Cardiac muscle cell (in vitro differentiated cells and primary cell): ENCODE results near the gene TEKT5. TPM values are rescaled to one million over a fixed set of nuclear protein-coding genes. Genes with fewer than 3 reads are reported as not detected.

Experiments used
- DNase-seq, 2 donors: peaks; one replicate each; pipeline versions ENCODE4 v3.0.0 to v3.0.0-alpha.2; 2010 to 2017; ENCODE audit warnings: low read depth in 1 of 2, low spot score in 1 of 2
- H3K27ac ChIP-seq: fragments of 200-600 bp; sonication (generic); 2 replicates; pipeline ENCODE4 v1.5.1; 2016
- H3K27me3 ChIP-seq: fragments of 200-600 bp; sonication (generic); 2 replicates; pipeline ENCODE4 v1.6.0; 2016; ENCODE audit warnings: control low read depth
- H3K36me3 ChIP-seq: fragments of 200-600 bp; sonication (generic); 2 replicates; pipeline ENCODE4 v1.5.1; 2016; ENCODE audit warnings: control low read depth
- H3K4me1 ChIP-seq: fragments of 200-600 bp; sonication (generic); 2 replicates; pipeline ENCODE4 v1.8.1; 2017; ENCODE audit warnings: low read depth, mild to moderate bottlenecking, mixed run types
- H3K4me3 ChIP-seq: fragments of 200-600 bp; sonication (generic); 2 replicates; pipeline ENCODE4 v1.5.1; 2016; ENCODE audit warnings: mild to moderate bottlenecking
- H3K9me3 ChIP-seq: fragments of 200-600 bp; sonication (generic); 2 replicates; pipeline ENCODE4 v1.5.1; 2017; ENCODE audit warnings: low read depth, mild to moderate bottlenecking, control low read depth
- CTCF ChIP-seq: IDR thresholded peaks from 2 replicates; pipeline ENCODE4 v1.5.1; 2012; ENCODE audit warnings: low read depth, mild to moderate bottlenecking, low read length
- polyA plus RNA-seq: library from polyadenylated mRNA; unstranded; fragments of >200 nt; fragmentation: Nextera tagmentation; extraction: Ambion mirVana; gene quantifications from 2 replicates; pipeline ENCODE4 v1.2.1, GENCODE V29; 2016
- total RNA-seq: library from RNA; depleted of rRNA; stranded (reverse); fragments of >200 nt; gene quantifications from 2 replicates; pipeline ENCODE4 v1.2.3, GENCODE V29; 2016

Gene TEKT5
- total and polyA plus RNA-seq, 2 experiments from 2014 or later, result 0.48 TPM

GRCh38 chr16:10693889-10694288, 841 bp downstream of the TEKT5 start:
- Histone ChIP-seq H3K27me3 (no peaks in the 10 kb centered on the region), H3K27ac (no peak overlapping the region), H3K36me3 (no peaks in the 10 kb centered on the region), H3K4me1 (no peaks in the 10 kb centered on the region), H3K4me3 (no peak overlapping the region), H3K9me3 (no peaks in the 10 kb centered on the region)
- TF ChIP-seq CTCF, result no peak
- DNase-seq, result no peak

GRCh38 chr16:10692470-10692869, 2.3 kb downstream of the TEKT5 start:
- no peaks in the 10 kb centered on the region for H3K27me3 ChIP-seq
- H3K4me3 ChIP-seq, result no peak overlapping the region
- H3K27ac ChIP-seq, result no peak overlapping the region
- no peaks in the 10 kb centered on the region for H3K36me3 ChIP-seq
- H3K9me3 ChIP-seq, result no peaks in the 10 kb centered on the region
- no peak for TF ChIP-seq CTCF
- DNase-seq, result no peak
- H3K4me1 ChIP-seq, result no peaks in the 10 kb centered on the region

DNA sequence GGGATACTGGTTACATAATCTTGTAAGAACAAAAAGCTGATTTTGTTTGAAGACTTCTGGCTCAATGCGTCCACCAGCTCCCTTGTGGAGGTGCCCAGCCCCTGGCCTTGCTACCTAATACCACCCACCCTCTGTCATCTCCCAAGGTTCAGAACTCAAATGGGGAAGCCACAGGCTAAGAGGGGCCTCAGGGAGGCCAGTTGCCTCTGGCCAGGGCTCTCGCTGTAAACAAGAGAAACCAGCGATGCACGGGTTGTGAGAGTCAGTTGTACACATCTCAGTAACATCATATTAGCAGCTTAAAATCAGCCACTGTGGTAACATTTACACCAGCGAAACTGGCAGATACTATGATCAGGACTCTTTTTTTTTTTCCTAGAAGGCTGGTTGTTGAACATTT, 6.0 kb downstream of the TEKT5 start:
- Histone ChIP-seq H3K4me1 (no peaks in the 10 kb centered on the region), H3K4me3 (no peak overlapping the region), H3K36me3 (no peaks in the 10 kb centered on the region), H3K27ac (no peak overlapping the region), H3K27me3 (no peaks in the 10 kb centered on the region), H3K9me3 (no peaks in the 10 kb centered on the region)
- no peak for TF ChIP-seq CTCF
- no peak for DNase-seq

- no peaks in the 10 kb centered on the region for H3K27me3 ChIP-seq
- no peak for TF ChIP-seq CTCF
- H3K4me1 ChIP-seq, result no peaks in the 10 kb centered on the region
- H3K36me3 ChIP-seq, result no peaks in the 10 kb centered on the region
- no peaks in the 10 kb centered on the region for H3K9me3 ChIP-seq
- DNase-seq, result no peak
- H3K27ac ChIP-seq, result no peak overlapping the region
- H3K4me3 ChIP-seq, result no peak overlapping the region
These were observed 6.4 kb downstream of the TEKT5 start for GRCh38 chr16:10688291-10688690.

- TF ChIP-seq CTCF, result no peak
- no peaks in the 10 kb centered on the region for H3K36me3 ChIP-seq
- H3K27me3 ChIP-seq, result no peaks in the 10 kb centered on the region
- no peak overlapping the region for H3K27ac ChIP-seq
- H3K4me1 ChIP-seq, result no peaks in the 10 kb centered on the region
- H3K4me3 ChIP-seq, result no peak overlapping the region
- DNase-seq, result no peak
- no peaks in the 10 kb centered on the region for H3K9me3 ChIP-seq
These were observed 9.0 kb downstream of the TEKT5 start for GRCh38 chr16:10685709-10686108.

- Histone ChIP-seq H3K27me3 (no peaks in the 10 kb centered on the region), H3K9me3 (no peaks in the 10 kb centered on the region), H3K4me3 (no peak overlapping the region), H3K4me1 (no peaks in the 10 kb centered on the region), H3K27ac (no peak overlapping the region), H3K36me3 (no peaks in the 10 kb centered on the region)
- no peak for TF ChIP-seq CTCF
- no peak for DNase-seq
These were observed 10.1 kb downstream of the TEKT5 start for GRCh38 chr16:10684511-10685151.
